Spinal cord (tissue), 10 donors: ENCODE results near the gene GNLY. TPM values are rescaled to one million over a fixed set of nuclear protein-coding genes. Genes with fewer than 3 reads are reported as not detected.

ENCODE experiments used
- DNase-seq, 6 donors: peaks; one replicate each; pipeline versions ENCODE4 v3.0.0 to v3.0.0-alpha.2; 2013 to 2015; ENCODE audit warnings: low spot score in 6 of 6, low read depth in 4 of 6
- H3K27ac ChIP-seq: one replicate; pipeline ENCODE4 v1.5.1; 2013; ENCODE audit warnings: low read depth, low read length, control low read depth
- H3K27me3 ChIP-seq: one replicate; pipeline ENCODE4 v1.6.1; 2013; ENCODE audit warnings: low read length; ENCODE audit not compliant: control insufficient read depth, insufficient read depth
- H3K36me3 ChIP-seq: one replicate; pipeline ENCODE4 v1.6.1; 2013; ENCODE audit warnings: low read length; ENCODE audit not compliant: control insufficient read depth, insufficient read depth
- H3K4me1 ChIP-seq: one replicate; pipeline ENCODE4 v1.6.1; 2013; ENCODE audit warnings: low read length; ENCODE audit not compliant: control insufficient read depth, insufficient read depth
- H3K4me3 ChIP-seq: one replicate; pipeline ENCODE4 v1.5.1; 2013; ENCODE audit warnings: low read depth, low read length, control low read depth
- H3K9me3 ChIP-seq: one replicate; pipeline ENCODE4 v1.6.1; 2013; ENCODE audit warnings: low read length; ENCODE audit not compliant: control insufficient read depth, insufficient read depth
- WGBS: methylation state at CpG from one replicate; pipeline ENCODE4 v1.1.5; 2013; ENCODE audit warnings: missing lambda C conversion rate; ENCODE audit not compliant: insufficient coverage; 5-methylcytosine and 5-hydroxymethylcytosine counted together
- polyA plus RNA-seq, 2 donors: library from polyadenylated mRNA; unstranded; fragments of 120-200 nt; gene quantifications; one replicate each; pipeline ENCODE4 v1.2.1, GENCODE V29; 2013; ENCODE audit not compliant: insufficient read length in 2 of 2
- total RNA-seq, 2 donors: library from RNA; depleted of rRNA in 1 of 2; stranded (reverse); fragments of 120-200 nt in 1 of 2; fragments of >200 nt in 1 of 2; gene quantifications; one replicate each; pipeline versions ENCODE4 v1.2.3 to v1.2.4, GENCODE V29; 2013 to 2014
- donor health status: healthy.

Gene GNLY
- total and polyA plus RNA-seq, 4 donors: 0.40 to 0.80 (median 0.55) TPM; not detected in 1

- DNase-seq: no peak
- no peak overlapping the region for H3K4me3 ChIP-seq
- H3K9me3 ChIP-seq: no peaks in the 10 kb centered on the region
- H3K27me3 ChIP-seq: no peaks in the 10 kb centered on the region
- no peak overlapping the region for H3K27ac ChIP-seq
- peaks cover 2% of the 10 kb centered on the region for H3K36me3 ChIP-seq
- H3K4me1 ChIP-seq: peaks cover 3% of the 10 kb centered on the region
- 0% methylated on average over 1 of the region's 2 CpGs for WGBS
These were observed 3.6 kb downstream of the GNLY start for GRCh38 chr2:85697716-85698115.

DNA sequence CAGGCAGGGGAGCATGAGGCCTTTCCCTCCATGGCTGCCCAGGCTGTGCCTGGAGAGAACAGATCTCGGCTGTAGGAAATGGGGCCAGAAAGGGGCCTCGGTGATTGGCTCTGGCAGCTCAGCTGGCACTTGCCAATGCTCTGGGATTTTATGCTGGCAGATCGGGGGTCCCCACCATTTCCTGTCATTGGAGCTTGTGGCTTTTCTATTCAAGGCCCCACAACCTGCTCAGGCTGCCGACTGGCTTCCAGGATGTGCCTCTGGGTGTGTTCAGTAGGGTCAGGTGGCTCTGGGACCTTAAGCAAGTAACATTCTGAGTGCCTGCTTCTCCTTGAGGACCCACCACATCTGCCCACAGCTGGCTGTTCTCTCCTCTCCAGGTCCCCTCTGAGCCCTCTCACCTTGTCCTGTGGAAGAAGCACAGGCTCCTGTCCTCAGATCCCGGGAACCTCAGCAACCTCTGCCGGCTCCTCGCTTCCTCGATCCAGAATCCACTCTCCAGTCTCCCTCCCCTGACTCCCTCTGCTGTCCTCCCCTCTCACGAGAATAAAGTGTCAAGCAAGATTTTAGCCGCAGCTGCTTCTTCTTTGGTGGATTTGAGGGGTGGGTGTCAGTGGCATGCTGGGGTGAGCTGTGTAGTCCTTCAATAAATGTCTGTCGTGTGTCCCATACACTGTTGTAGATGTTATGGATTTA lies 4.2 kb downstream of the GNLY start:
- WGBS: 62% methylated on average over 7 of the region's 11 CpGs
- Histone ChIP-seq H3K27me3 (no peaks in the 10 kb centered on the region), H3K4me1 (peaks cover 3% of the 10 kb centered on the region), H3K36me3 (peaks cover 2% of the 10 kb centered on the region), H3K4me3 (no peak overlapping the region), H3K9me3 (no peaks in the 10 kb centered on the region), H3K27ac (no peak overlapping the region)
- DNase-seq: no peak

DNA sequence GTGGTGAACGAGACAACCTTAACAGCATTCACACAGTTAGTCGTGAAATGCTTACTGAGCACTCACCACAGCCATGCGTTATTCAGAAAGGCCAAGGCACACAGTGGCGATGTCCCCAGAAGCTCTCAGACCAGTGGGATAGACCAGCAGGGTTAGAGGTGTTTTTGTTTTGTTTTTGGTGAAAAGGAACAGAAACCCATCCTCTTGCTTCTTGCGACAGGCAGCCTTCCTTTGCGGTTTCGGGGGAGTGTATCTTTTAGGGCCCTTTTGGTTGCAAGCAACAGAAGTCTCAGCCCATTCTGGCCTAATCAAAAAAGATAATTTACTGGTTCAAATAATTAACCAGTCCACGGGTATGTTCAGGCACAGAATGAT lies 4.7 kb downstream of the GNLY start:
- H3K4me3 ChIP-seq: no peak overlapping the region
- H3K27me3 ChIP-seq: no peaks in the 10 kb centered on the region
- peaks cover 3% of the 10 kb centered on the region for H3K4me1 ChIP-seq
- DNase-seq: no peak
- H3K9me3 ChIP-seq: no peaks in the 10 kb centered on the region
- 71% methylated on average over 1 of the region's 8 CpGs for whole genome bisulfite sequencing
- H3K36me3 ChIP-seq: peaks cover 2% of the 10 kb centered on the region
- H3K27ac ChIP-seq: no peak overlapping the region

GRCh38 chr2:85699325-85699724 lies 5.2 kb downstream of the GNLY start:
- H3K27me3 ChIP-seq: no peaks in the 10 kb centered on the region
- no peak for DNase-seq
- H3K4me3 ChIP-seq: no peak overlapping the region
- WGBS: no CpG with 5 or more reads among the region's 1 CpG
- H3K9me3 ChIP-seq: no peaks in the 10 kb centered on the region
- H3K36me3 ChIP-seq: peaks cover 2% of the 10 kb centered on the region
- no peak overlapping the region for H3K27ac ChIP-seq
- H3K4me1 ChIP-seq: peaks cover 3% of the 10 kb centered on the region

DNA sequence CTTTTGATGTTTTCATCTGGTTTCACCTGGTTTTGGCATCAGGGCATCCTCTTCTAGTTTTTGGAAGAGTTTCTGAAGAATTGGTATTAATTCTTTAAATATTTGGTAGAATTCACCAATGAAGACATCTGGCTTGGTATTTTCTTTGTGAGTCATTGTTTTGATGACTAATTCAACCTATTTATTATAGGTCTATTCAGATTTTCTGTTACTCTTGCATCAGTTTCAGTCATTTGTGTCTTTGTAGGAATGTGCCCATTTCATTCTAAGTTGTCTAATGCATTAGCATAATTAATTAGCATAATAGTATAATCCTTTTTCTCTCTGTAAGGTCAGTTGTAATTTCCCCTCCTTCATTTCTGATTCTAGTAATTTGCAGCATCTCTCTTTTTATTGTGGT lies 8.0 kb downstream of the GNLY start:
- peaks cover 2% of the 10 kb centered on the region for H3K36me3 ChIP-seq
- H3K4me3 ChIP-seq: no peak overlapping the region
- DNase-seq: no peak
- no peak overlapping the region for H3K27ac ChIP-seq
- no peaks in the 10 kb centered on the region for H3K27me3 ChIP-seq
- peaks cover 6% of the 10 kb centered on the region for H3K4me1 ChIP-seq
- H3K9me3 ChIP-seq: no peaks in the 10 kb centered on the region

DNA sequence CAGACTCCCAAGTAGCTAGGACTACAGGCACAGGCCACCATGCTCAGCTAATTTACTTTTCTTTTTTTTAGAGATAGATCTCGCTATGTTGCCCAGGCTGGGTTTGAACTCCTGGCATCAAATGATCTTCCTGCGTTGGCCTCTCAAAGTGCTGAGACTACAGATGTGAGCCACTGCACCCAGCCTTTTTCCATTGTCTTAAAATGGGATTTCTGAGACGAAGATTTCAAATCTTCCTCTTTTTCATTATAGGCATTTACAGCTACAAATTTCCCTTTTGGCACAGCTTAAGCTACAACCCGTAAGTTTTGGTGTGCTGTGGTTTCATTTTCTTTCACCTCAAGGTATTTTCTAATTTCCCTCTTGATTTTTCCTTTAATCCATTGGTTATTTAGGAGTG lies 8.6 kb downstream of the GNLY start:
- H3K9me3 ChIP-seq: no peaks in the 10 kb centered on the region
- no peaks in the 10 kb centered on the region for H3K36me3 ChIP-seq
- no peak overlapping the region for H3K27ac ChIP-seq
- no peak overlapping the region for H3K4me3 ChIP-seq
- H3K27me3 ChIP-seq: no peaks in the 10 kb centered on the region
- 85% methylated on average over 2 of the region's 4 CpGs for WGBS
- DNase-seq: no peak
- H3K4me1 ChIP-seq: peaks cover 6% of the 10 kb centered on the region

- H3K4me1 ChIP-seq: peaks cover 3% of the 10 kb centered on the region
- H3K27ac ChIP-seq: no peak overlapping the region
- H3K4me3 ChIP-seq: no peak overlapping the region
- H3K36me3 ChIP-seq: no peaks in the 10 kb centered on the region
- DNase-seq: no peak
- no peaks in the 10 kb centered on the region for H3K27me3 ChIP-seq
- H3K9me3 ChIP-seq: no peaks in the 10 kb centered on the region
These were observed 9.2 kb downstream of the GNLY start for GRCh38 chr2:85703329-85703728.

GRCh38 chr2:85704038-85704437 lies 9.9 kb downstream of the GNLY start:
- H3K27me3 ChIP-seq: no peaks in the 10 kb centered on the region
- no peaks in the 10 kb centered on the region for H3K9me3 ChIP-seq
- H3K4me1 ChIP-seq: peaks cover 3% of the 10 kb centered on the region
- no CpG with 5 or more reads among the region's 3 CpGs for WGBS
- no peaks in the 10 kb centered on the region for H3K36me3 ChIP-seq
- H3K4me3 ChIP-seq: no peak overlapping the region
- H3K27ac ChIP-seq: no peak overlapping the region
- DNase-seq: no peak

GRCh38 chr2:85704800-85705679 lies 10.9 kb downstream of the GNLY start:
- Histone ChIP-seq H3K4me1 (peaks cover 6% of the 10 kb centered on the region), H3K27me3 (no peaks in the 10 kb centered on the region), H3K27ac (peak overlapping the region; percentile 61), H3K9me3 (no peaks in the 10 kb centered on the region), H3K4me3 (no peak overlapping the region), H3K36me3 (no peaks in the 10 kb centered on the region)
- 82% methylated on average over 7 of the region's 8 CpGs for WGBS
- no peak for DNase-seq

DNA sequence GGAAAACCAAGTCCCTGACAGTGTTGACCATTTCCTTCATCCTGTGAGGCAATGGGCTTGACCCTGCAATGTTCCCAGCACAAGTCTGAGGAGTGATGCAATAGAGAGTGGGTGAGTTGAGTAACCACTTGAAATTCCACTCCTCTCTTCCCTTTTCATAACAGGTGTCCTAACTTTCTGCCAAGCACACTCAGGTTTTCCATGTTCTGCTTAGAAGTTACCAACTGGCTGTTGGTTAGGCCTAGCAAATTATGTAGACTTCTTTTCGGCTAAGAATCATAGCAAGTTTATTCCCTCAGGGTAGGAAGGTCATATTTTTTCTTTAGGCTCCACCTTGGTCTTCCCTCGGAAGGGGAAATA lies 11.5 kb downstream of the GNLY start:
- no peaks in the 10 kb centered on the region for H3K9me3 ChIP-seq
- no peaks in the 10 kb centered on the region for H3K36me3 ChIP-seq
- WGBS: 80% methylated on average over 2 of the region's 2 CpGs
- H3K27me3 ChIP-seq: no peaks in the 10 kb centered on the region
- H3K27ac ChIP-seq: no peak overlapping the region
- peaks cover 11% of the 10 kb centered on the region for H3K4me1 ChIP-seq
- no peak for DNase-seq
- no peak overlapping the region for H3K4me3 ChIP-seq
